Measurements from ENCODE around the gene SPATS2L.

- no peak for TF ChIP-seq POLR2A (IDR thresholded peaks at IDR 0.05; ENCODE audit: low read depth, low read length)
- TF ChIP-seq POLR2AphosphoS5 (IDR thresholded peaks at IDR 0.05; ENCODE audit: low read depth, low read length) = no peak
Observed at GRCh38 chr2:200319548-200320337, 13.2 kb downstream of the SPATS2L start.

All from GM12892 (cell line).